Activated CD8-positive, alpha-beta memory T cell treated with anti-CD3 and anti-CD28 coated beads for 4 hours (primary cell): ENCODE data around the gene MAP1LC3B.

ENCODE experiments used
- DNase-seq, 2 donors: peaks; one replicate each; pipeline ENCODE4 v3.0.0-alpha.2; 2020; ENCODE audit warnings: low read depth in 2 of 2

MAP1LC3B gene

DNA sequence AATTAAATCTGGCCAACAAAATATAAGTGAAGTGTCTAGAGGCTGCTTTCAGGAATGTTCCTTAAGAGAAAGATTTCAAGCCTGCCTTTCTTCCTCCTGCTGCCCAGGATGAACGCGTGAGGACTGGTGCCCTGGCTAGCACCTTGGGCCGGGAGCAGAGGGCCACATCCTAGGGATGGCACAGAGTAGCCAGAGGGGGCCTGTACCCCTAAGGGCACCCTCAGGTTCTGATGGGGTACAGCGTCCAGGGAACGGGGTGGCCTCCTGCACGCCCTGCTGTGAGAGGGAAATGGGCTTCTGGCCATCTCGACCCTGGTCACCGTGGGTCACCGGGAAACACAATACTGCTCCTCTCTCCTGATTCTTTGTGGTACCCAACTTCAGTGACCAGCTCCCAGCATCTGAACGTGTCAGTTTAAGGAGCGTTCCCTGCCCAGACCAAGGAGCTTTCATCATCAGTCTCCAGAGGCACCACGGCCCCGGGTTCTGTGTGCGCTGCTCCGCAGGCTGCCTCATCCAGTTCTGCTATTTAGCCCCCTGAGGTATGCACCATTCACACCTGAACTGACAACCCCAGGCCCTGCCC lies 40.3 kb downstream of the MAP1LC3B start:
- DNase-seq, result no peak

DNA sequence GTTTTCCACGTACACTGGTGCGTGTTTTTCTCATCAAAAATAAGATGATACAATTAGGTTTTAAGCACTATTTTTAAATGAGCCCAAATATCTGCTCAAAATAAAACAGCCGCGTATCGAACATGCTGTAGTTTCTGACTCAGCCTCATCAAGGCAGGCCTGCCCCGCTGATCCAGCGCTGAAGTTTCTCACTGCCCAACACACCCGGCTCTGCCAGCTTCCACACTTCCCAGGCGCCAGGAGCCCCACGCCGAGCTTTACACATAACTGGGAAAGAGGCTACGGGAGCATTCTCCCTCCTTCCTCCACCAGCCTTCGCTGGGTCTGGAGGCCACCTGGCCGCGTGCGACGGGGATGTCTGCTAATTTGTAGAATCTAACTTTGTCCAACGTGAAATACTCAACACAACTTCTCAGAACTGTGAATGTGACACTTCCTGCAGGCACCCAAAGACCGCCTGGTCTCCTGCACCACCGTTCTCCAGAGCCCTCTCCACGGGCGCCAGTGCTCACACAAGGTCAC lies 42.1 kb downstream of the MAP1LC3B start:
- DNase-seq, result no peak

DNA sequence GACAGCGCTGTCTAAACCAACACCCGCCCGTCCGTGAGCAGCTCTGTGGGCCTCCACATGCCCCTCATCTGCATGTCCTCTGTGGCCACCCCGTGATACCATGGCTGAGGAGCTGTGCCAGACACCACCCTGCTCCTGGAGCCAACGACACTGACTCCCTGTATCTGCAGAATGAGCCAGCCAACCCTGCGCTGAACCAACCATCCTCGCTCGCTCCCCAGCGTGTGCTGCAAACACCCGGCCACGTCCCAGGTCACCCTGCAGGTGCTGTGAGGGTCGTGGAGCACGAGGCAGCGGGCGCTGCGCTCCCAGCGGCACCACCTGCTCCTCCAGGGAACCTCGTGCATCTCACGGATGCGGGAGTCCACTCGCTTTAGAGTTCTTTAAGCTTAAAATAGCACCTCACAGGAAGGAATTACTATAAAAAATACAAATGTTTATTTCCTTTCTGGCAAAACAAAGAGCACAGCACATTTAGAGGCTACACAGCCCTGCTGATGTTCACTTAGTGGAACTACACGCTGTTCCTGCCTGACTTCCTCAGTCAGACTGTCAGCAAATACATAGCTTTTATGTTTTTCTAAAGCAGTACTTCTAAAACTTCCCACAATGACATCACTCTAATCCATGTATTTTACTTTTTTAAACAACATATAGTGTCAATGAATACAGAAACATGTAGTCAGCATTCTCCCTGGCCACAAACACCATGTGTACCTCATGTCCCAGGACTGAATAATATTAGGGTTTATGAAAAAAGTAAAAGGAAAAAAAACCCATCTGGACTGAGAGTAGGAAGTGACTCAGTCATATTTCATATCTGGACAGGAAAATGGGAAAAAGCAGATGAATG lies 43.5 kb downstream of the MAP1LC3B start:
- DNase-seq, result no peak

DNA sequence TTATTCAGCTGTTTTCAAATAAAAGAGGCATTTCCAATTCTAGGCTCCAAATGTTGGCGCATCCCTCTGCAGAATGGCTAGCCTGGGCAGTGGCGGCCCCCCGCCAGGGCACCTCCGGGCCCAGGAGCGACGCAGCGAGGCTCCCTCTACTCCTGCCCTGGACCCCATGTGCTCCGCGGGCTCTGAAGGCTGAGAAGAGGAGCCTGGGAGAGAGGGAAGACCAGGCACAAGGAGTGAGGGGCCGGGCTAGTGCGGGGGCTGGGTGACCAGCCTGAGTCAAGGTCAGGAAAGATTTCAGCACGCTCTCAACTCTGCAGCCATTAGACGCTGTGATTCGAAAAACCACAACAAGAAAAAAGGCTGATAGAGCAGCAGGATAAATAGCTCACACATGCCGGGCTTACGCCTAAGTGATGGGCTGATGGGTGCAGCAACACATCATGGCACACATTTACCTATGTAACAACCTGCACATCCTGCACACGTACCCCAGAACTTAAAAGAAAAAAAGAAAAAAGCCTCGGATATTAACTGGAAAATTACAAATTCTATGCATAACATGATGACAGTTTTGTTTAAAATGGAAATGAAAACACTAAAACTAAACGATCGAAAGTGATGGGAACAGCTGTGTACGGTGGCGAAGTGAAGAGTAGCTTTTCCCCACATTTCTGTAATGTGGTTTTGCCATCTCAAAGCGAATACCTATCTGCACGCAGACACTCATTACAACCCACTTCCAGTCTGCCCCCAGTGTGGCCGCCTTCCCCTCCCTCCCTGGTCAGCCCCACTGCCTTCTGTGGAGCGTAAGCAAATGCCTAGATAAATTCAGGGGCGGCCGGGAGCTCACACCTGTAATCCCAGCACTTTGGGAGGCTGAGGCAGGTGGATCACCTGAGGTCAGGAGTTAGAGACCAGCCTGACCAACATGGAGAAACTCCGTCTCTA lies 44.4 kb downstream of the MAP1LC3B start:
- no peak for DNase-seq

DNA sequence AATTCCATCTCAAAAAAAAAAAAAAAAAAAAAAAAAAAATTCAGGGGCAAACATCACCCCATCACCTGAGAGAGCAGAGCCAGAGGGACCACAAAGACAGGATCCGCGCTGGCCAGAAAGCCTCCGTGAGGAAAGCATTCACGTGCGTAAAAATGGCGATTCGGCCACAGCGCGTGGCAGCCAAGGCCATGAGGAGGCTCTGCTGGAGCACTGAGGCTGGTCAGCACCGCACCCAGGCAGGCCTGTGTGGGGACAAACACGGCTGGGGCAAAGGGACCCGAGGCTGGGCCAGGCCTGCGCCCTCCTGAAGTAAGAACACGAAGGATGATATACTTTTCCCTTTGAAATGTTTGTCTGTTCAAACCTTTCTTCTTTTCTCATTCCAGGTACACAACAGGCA lies 45.2 kb downstream of the MAP1LC3B start:
- DNase-seq, result no peak

DNA sequence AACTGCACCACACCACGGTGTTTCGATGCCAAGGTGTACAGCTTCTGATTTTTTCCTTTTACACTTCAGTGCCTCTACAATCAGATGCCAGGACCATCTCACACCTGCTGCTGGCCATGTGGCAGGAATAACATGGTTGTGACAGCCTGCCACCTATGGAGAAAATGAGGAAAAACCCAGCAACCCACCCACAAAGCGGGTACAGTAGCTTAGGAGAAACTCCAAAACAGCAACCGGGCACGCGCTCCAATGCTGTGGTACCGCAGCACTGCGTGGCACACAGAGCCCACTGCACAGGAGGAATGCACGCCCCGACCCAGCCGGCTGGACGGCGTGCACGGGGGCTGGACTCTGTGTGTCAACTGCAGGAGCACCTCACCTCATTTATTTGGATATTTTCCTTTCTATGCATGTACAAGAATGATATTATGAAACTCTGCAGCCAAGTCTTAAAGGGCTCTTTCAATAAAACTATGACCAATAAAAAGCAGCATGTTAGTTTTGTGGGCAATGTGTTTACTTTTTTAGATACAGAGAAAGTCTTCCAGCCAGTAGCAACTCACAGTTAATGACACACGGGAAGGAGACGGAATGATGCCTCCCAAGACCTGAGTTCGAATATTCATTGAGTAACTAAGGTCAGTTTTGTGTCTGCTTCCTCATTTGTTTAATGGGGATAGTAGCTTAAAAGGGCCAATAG lies 45.9 kb downstream of the MAP1LC3B start:
- DNase-seq, result no peak

DNA sequence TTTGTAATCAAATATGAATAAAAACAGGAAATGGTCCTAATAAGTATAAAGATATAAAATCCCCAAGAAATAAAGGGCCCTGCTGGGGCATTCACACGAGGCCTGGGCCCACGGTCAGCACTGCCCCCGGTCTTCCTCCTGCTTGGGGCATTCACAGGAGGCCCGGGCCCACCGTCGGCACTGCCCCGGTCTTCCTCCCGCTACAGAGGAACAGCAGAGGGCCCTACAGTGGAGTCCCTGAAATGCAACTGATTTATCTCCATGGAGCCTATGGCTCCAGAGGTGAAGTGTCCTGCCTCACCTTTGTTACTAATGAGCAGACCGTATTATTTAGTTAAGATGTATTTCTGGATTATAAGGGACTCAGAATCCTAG lies 46.5 kb downstream of the MAP1LC3B start:
- no peak for DNase-seq

DNA sequence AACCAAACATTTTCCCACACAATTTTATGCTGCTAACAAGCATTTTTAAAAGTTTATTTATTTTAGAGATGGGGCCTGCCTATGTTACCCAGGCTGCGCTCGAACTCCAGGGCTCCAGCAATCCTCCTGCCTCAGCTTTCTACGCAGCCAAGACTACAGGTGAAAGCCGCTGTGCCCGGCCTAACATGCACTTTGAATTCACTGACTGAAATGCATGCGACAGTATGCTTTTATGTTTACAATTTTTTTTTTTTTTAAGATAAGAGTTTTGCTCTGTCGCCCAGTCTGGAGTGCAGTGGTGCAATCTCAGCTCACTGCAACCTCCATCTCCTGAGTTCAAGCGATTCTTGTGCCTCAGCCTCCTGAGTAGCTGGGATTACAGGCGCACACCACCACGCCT lies 47.8 kb downstream of the MAP1LC3B start:
- DNase-seq, result no peak

DNA sequence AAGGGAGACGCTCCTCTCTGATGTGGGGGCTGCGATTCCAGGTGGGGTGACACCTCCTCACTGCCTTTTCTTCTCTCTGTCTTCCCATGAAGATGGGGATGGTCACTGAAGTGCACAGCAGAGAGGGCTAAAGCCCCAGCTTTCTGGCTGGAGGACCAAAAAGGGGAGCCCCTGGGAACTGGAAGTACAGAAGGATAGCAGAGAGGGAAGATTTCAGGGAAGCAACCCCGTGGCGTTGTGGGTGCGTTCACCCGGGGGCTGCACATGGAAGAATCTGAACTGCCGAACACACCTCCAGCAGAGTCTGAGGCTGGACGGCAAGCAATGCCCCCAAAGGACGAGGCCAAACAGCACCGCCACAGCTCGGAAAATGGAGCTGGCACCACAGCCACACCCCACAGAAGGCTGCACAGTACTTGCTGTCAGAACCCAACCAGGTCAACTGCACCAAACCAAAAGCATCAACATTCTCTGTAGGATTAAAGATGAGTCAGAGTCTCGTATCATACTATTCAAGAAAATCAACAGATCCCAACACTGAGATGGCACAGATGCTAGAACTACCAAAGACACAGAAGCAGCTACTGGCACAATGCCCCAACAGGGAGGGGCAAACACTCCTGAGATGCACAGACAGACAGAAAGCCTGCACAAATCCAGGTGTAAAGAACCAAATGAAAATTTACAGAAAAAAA lies 49.9 kb downstream of the MAP1LC3B start:
- no peak for DNase-seq

DNA sequence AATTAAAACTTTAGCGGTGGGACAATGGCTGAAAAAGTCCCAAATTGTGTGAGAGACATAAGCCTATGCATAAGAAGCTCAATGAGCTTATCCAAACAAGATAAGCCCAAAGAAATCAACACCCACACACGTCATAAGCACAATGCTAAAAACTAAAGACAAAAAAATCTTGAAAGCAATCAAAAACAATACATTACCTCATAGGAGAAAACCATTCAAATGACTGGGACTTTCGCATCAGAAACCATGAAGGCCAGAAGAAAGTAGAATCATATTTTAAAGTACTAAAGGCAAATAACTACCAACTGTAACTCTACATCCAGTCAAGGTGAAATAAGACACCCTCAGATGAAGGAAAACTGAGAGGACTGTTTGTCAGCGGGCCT lies 50.4 kb downstream of the MAP1LC3B start:
- DNase-seq, result no peak

DNA sequence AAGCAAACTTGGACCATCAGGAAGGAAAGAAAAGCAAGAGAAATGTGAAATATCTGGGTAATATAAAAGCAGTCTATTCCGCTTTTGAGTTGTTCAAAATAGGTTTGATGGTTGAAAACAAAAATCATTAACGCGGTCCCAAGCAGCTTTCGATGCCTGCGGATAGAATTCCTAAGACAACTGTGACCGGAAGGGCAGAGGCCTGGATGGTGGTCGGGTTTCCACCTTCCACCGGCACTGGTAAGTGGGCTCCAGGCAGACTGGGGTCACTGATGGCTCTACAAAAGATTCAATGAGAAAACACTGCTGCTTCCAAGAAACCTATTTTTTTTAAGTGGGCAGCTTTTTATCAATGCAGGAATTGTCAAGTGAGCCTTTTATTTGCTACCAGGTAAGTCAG lies 50.9 kb downstream of the MAP1LC3B start:
- DNase-seq, result no peak

DNA sequence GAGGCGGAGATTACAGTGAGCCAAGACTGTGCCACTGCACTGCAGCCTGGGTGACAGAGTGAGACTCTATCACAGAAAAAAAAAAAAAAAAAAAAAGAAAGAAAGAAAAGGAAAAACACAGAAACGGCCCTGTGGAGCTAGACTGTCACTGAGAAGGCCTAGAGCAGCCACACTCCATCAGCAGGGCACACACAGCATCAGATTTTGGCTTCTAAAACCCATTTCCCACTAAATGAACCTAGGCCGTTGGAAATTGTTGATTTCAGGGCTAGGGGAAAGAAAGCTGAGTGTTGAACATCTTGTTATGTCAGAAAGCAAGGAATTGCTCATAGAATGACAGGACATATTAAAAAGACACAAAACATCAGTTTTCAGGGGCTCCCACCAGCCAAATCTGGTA lies 51.8 kb downstream of the MAP1LC3B start:
- no peak for DNase-seq

DNA sequence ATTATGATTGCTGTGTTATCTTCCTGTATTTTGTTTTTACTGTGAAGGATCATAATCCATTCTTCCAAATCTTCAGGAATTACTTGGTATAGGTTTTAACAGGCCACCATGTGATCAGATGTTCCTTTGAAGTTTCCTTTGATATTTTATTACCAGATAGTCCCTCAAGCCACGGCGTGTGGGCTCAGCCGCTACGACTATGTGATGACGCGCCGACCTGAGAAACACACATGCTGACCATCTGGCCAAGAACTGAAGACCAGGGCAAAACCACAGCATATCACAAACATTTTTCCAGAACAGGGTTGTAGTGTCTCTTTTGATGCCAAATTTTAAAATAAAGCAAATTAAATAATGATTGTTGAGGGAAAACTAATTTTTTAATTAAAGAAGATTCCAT lies 53.4 kb downstream of the MAP1LC3B start:
- DNase-seq, result no peak

DNA sequence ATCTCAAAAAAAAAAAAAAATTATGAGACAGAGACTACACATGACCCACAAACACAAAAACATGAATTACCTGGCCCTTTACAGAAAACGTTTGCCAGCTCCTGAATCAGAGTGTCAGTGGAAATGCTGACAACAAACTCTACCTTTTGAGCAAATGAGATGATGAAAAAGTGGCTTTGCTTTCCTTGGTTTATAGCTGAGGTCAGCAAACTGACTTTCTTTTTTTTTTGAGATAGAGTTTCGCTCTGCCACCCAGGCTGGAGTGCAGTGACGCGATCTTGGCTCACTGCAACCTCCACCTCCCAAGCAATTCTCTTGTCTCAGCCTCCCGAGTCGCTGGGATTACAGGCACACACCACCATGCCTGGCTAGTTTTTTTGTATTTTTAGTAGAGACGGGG lies 54.3 kb downstream of the MAP1LC3B start:
- DNase-seq, result no peak

DNA sequence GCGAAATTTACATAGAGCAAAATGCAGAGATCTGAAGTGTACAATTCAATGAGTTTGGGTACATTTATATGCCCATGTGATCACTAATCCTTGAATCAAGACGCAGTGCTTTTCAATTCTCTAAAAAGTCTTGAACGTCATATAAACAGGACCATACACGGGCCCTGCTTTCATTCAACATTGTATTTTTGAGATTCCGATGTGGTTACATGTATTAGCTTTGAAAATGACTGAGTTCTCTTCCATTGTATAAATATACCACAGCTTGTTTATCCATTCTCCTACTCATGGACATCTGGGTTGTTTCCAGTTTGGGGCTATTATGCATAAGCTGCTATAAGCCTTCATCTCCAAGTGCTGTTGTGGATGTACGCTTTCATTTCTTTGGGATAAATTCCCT lies 55.2 kb downstream of the MAP1LC3B start:
- no peak for DNase-seq

DNA sequence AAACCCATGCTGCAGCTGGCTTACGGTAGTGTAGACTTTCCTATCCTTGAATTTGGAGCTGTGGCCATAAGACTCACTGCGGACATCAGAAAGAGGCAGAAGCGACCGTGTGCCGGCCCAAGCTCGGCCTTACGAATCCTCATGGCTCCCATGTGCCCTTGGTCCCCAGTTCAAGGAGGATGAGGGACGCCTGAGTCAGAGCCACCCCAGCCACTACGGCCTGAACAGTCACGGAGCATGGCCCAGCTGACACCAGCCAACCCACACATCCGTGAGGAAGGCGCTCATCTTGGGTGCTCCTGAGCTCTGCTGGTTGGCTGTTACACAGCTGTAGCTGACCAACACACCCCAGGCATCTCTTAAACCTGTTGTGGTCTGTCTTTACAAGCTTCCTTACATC lies 56.7 kb downstream of the MAP1LC3B start:
- no peak for DNase-seq

DNA sequence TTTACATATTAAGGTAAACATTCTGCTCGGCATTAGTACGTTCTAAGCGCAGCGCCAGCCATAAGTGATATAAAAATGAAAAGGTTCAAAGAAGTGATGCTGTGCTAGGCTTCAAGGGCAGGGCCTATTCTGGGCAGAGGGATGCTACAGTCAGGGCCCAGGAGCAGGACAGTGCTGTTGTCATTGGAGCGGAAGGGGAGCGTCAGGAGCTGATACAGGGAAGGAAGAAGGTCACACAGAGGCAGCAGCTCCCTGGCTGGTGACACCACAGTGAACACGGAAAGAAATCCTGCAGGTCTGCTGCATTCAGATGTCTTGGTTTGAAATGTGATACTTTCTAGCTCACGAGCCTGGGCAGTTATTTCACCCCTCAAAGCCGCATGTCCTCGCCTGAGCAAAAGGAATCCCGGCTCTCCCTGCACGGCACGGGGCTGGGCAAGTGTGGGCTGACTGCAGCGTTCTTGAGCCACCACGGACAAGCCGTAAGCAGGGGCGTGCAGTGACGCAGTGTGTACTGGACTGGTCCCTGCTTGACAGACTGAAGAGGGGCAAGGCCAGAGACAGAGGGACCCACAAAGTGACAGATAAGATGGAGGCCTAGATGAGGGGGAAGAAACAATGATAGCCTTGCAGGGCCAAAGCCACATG lies 59.6 kb downstream of the MAP1LC3B start:
- DNase-seq, result no peak

DNA sequence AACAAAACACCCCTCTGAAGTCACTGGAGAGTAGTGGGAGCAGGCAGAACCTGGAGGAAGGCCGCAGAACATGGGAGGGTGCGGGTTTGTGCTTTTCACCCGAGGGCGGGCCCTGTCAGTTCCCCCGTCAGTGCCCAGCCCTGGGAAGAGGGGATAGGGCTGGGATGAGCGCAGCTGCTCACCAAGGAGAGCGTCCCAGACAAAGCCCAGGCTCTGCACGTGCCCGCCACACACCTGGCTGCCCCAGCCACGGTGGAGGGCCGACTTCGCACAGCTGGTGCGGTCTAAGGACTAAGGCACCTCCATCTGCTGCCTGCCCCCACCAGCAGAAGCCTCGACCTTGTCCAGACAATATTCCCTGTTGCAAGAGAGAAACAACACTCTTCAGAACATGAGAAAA lies 61.2 kb downstream of the MAP1LC3B start:
- DNase-seq, result no peak
